GM19324 (cell line): ENCODE results near the gene NETO1.

Experiments
- ATAC-seq: cut with Tn5 transposase; IDR thresholded peaks from one replicate; pipeline ENCODE4 v1.9.1; 2021; ENCODE audit warnings: mild to moderate bottlenecking, moderate library complexity; ENCODE audit not compliant: unreplicated experiment, low FRiP score

NETO1 gene

GRCh38 chr18:72867746-72868584 lies at the start of gene NETO1:
TSS of gene NETO1 (minus strand) at chr18:72867987. CDS start at chr18:72867291, 696 bp downstream.
- no peak for ATAC-seq

GRCh38 chr18:72910045-72910444 lies 42.3 kb upstream of the NETO1 start:
- ATAC-seq, result no peak

GRCh38 chr18:72908181-72908580 lies 40.4 kb upstream of the NETO1 start:
- ATAC-seq, result no peak

GRCh38 chr18:72903033-72903432 lies 35.2 kb upstream of the NETO1 start:
- ATAC-seq, result no peak

GRCh38 chr18:72899338-72899737 lies 31.6 kb upstream of the NETO1 start:
- no peak for ATAC-seq

- ATAC-seq, result no peak
Measured at GRCh38 chr18:72898870-72899269, 31.1 kb upstream of the NETO1 start.

GRCh38 chr18:72895548-72895947 lies 27.8 kb upstream of the NETO1 start:
- no peak for ATAC-seq

GRCh38 chr18:72878561-72878960 lies 10.8 kb upstream of the NETO1 start:
- ATAC-seq, result no peak

GRCh38 chr18:72878143-72878542 lies 10.4 kb upstream of the NETO1 start:
- ATAC-seq, result no peak

- no peak for ATAC-seq
Measured at GRCh38 chr18:72871091-72871490, 3.3 kb upstream of the NETO1 start.

- no peak for ATAC-seq
Measured at GRCh38 chr18:72869226-72870185, 1.7 kb upstream of the NETO1 start.

GRCh38 chr18:72868585-72869225 lies 918 bp upstream of the NETO1 start:
- no peak for ATAC-seq

- no peak for ATAC-seq
Measured at GRCh38 chr18:72866901-72867745, 664 bp downstream of the NETO1 start.

GRCh38 chr18:72866442-72866900 lies 1.3 kb downstream of the NETO1 start:
- ATAC-seq, result no peak

GRCh38 chr18:72863754-72864153 lies 4.0 kb downstream of the NETO1 start:
- no peak for ATAC-seq

GRCh38 chr18:72859088-72859487 lies 8.7 kb downstream of the NETO1 start:
- ATAC-seq, result no peak

GRCh38 chr18:72849671-72850070 lies 18.1 kb downstream of the NETO1 start:
- no peak for ATAC-seq

GRCh38 chr18:72848503-72849237 lies 19.1 kb downstream of the NETO1 start:
- no peak for ATAC-seq

- no peak for ATAC-seq
Measured at GRCh38 chr18:72847771-72848170, 20.0 kb downstream of the NETO1 start.
